Mesothelial cell of epicardium (in vitro differentiated cells): ENCODE measurements around the gene IL10RA. TPM values are rescaled to one million over a fixed set of nuclear protein-coding genes. Genes with fewer than 3 reads are reported as not detected.

Source experiments
- DNase-seq, 2 experiments: peaks; one replicate each; pipeline ENCODE4 v3.0.0; 2021; ENCODE audit warnings: low spot score in 2 of 2; ENCODE audit not compliant: unreplicated experiment in 2 of 2
- H3K27ac Mint-ChIP-seq: 2 replicates; pipeline ENCODE4 v1.8.0; 2021; ENCODE audit warnings: mixed read lengths
- H3K27me3 Mint-ChIP-seq: 2 replicates; pipeline ENCODE4 v1.8.0; 2021; ENCODE audit warnings: low read depth, mixed read lengths
- H3K36me3 Mint-ChIP-seq: 2 replicates; pipeline ENCODE4 v1.8.0; 2021; ENCODE audit warnings: mixed read lengths
- H3K4me1 Mint-ChIP-seq: 2 replicates; pipeline ENCODE4 v1.8.0; 2021; ENCODE audit warnings: mixed read lengths
- H3K4me3 Mint-ChIP-seq: 2 replicates; pipeline ENCODE4 v1.8.0; 2021; ENCODE audit warnings: mild to moderate bottlenecking, moderate library complexity, mixed read lengths
- H3K9me3 Mint-ChIP-seq: 2 replicates; pipeline ENCODE4 v1.8.0; 2021; ENCODE audit warnings: mixed read lengths
- CTCF ChIP-seq: fragments of 200-600 bp; sonication (generic); IDR thresholded peaks from one replicate; pipeline ENCODE4 v1.5.0; 2021; ENCODE audit warnings: antibody characterized with exemption; ENCODE audit not compliant: unreplicated experiment
- total RNA-seq: library from RNA; stranded (reverse); gene quantifications from 3 replicates; pipeline ENCODE4 v1.2.1, GENCODE V29; 2021

Gene IL10RA
- total RNA-seq, 1 donor from 2014 or later = 0.78 TPM

DNA sequence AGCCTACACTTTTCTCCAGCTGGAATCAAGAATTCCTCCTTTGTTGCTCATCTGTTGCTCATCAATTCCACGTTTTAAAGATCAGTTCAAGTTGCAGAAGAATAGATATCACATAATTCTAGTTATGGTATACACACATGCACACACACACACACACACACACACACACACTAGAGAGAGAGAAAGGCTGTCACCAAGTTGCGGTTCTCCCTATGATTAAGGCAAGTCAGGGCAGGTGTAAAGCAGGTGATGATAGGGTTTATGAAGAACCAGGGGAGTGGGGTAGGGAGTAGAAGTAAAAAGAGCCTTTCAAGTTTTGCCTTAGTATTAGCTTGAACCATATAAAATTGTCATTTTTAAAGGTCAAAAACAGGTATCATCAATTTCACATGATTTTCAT lies 59.0 kb downstream of the IL10RA start:
- Mint-ChIP-seq H3K4me3 (no peak overlapping the region), H3K27ac (no peak overlapping the region), H3K4me1 (peaks cover 20% of the 10 kb centered on the region), H3K9me3 (peaks cover 3% of the 10 kb centered on the region), H3K36me3 (no peaks in the 10 kb centered on the region), H3K27me3 (peaks cover 32% of the 10 kb centered on the region)
- no peak for TF ChIP-seq CTCF
- no peak for DNase-seq

DNA sequence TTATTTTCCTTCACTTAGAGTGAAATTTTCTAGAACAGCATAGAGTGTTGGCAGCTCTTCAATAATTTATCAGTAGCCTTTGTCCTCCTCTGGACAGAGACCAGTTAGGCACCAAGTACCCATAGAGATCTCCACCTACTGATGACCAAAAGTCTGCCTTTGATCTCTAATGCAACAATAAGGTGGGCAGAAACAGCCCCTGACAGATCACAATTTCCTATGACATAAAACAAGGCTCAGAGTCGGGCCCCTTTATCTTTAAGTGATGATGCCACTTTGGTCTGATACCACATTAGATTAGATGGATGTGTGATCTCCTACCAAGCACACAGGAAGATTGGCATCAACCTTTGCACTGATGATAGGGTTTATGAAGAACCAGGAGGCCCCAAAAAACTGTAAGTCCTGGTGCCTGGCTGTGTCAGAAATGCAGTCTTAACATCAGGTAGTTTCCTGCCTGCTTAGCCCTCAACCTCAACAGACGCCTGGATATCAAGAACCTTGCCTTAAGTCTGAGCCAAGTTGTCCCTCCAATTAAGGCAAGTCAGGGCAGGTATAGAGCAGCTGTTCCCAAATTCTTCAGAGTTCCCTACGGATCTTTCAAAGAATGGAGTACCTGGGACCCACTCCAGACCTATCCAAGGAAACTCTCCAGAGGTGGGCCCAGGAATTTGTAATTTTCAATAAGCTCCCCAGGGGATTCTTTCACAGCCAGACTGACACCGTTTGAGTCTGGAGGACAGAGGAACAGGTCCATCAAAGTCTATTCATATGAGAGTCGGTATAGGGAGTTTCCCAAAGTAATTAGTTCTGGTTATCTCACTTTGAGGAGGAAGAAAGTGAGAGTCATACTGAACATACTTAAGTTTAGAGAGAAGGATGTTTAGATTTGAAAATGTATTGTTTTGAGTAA lies 60.1 kb downstream of the IL10RA start:
- Mint-ChIP-seq H3K9me3 (no peaks in the 10 kb centered on the region), H3K36me3 (no peaks in the 10 kb centered on the region), H3K4me3 (no peak overlapping the region), H3K27ac (no peak overlapping the region), H3K27me3 (peaks cover 36% of the 10 kb centered on the region), H3K4me1 (peaks cover 20% of the 10 kb centered on the region)
- DNase-seq = no peak
- TF ChIP-seq CTCF = no peak

DNA sequence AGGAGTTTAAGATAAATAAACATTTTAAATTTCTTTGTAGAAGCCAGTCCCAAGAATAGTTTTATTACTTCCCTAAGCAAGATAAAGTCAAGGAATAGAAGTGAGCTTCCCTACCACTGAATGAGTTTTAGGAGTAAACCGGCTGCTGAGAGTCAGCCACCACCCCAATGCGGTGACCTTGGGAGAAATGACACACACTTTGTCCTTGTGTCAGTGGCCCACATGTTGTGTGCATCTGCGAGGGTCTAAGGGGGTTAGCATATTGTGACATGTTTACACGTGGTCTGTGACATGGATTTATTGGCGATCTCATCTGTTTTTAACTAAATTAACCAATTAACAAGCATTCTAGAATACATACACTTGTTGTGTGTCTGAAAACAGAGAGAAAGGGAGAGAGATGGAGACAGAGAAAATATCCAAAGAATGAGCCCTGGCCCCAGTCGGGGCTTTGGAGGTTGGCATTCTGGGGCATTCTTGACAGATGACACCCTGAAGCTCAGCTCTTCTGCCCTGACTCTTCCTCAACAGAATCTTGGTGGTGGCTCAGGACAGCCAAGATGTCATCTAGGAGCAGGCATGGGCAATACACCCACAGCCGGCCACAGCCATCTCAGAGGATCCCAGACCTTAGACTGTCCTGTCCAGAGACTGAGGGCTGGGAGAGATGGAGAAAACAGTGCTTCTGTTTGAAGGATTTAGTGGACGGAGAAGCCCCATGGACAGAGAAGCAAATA lies 60.9 kb downstream of the IL10RA start:
- no peaks in the 10 kb centered on the region for H3K36me3 Mint-ChIP-seq
- H3K4me1 Mint-ChIP-seq = peaks cover 20% of the 10 kb centered on the region
- no peak overlapping the region for H3K4me3 Mint-ChIP-seq
- DNase-seq = no peak
- no peak overlapping the region for H3K27ac Mint-ChIP-seq
- H3K9me3 Mint-ChIP-seq = no peaks in the 10 kb centered on the region
- H3K27me3 Mint-ChIP-seq = peaks cover 35% of the 10 kb centered on the region
- no peak for TF ChIP-seq CTCF

- Mint-ChIP-seq H3K4me3 (no peak overlapping the region), H3K4me1 (peaks cover 24% of the 10 kb centered on the region), H3K27me3 (peaks cover 32% of the 10 kb centered on the region), H3K36me3 (no peaks in the 10 kb centered on the region), H3K9me3 (no peaks in the 10 kb centered on the region), H3K27ac (no peak overlapping the region)
- no peak for TF ChIP-seq CTCF
- DNase-seq = no peak
Observed at GRCh38 chr11:118047749-118048148, 61.6 kb downstream of the IL10RA start.

GRCh38 chr11:118048472-118049370 lies 62.5 kb downstream of the IL10RA start:
- H3K27me3 Mint-ChIP-seq = peaks cover 28% of the 10 kb centered on the region
- peaks cover 27% of the 10 kb centered on the region for H3K4me1 Mint-ChIP-seq
- no peak for DNase-seq
- no peaks in the 10 kb centered on the region for H3K36me3 Mint-ChIP-seq
- H3K9me3 Mint-ChIP-seq = no peaks in the 10 kb centered on the region
- no peak for TF ChIP-seq CTCF
- H3K4me3 Mint-ChIP-seq = no peak overlapping the region
- no peak overlapping the region for H3K27ac Mint-ChIP-seq
